Panc1 (cell line): Measurements from ENCODE around the gene GOLGA6C.

Experiments
- CTCF ChIP-seq: fragments of 450-650 bp; IDR thresholded peaks from 2 replicates; pipeline ENCODE4 v1.5.1; 2017; ENCODE audit warnings: mild to moderate bottlenecking
- POLR2AphosphoS5 ChIP-seq: IDR thresholded peaks from 2 replicates; pipeline ENCODE4 v1.6.1; 2012; ENCODE audit warnings: mild to moderate bottlenecking, low read depth, low read length, moderate library complexity
- SIN3A ChIP-seq: IDR thresholded peaks from 2 replicates; pipeline ENCODE4 v1.6.1; 2012; ENCODE audit warnings: low read depth, mild to moderate bottlenecking, low read length, moderate library complexity, borderline replicate concordance; ENCODE audit not compliant: insufficient read depth

- no peak for TF ChIP-seq CTCF
- no peak for TF ChIP-seq POLR2AphosphoS5
- TF ChIP-seq SIN3A = no peak
Observed at GRCh38 chr15:75235051-75235673, 23.0 kb upstream of the GOLGA6C start.
